SK-N-SH treated with all-trans-retinoic acid at 6 μM for 48 hours (cell line): Measurements from ENCODE around the gene ESYT2.

ENCODE experiments used
- ATAC-seq: fragments of 200-7000 bp; cut with Tn5 transposase; 3 replicates; pipeline ENCODE4 v1.9.1; 2020; ENCODE audit warnings: mild to moderate bottlenecking, moderate library complexity
- ARNTL ChIP-seq: fragments of 450-650 bp; formaldehyde crosslinking; IDR thresholded peaks from 2 replicates; pipeline ENCODE4 v1.5.0; 2020; ENCODE audit warnings: low read depth, mild to moderate bottlenecking, moderate library complexity, borderline replicate concordance
- BACH2 ChIP-seq: fragments of 250-450 bp; sonication (Bioruptor Pico); IDR thresholded peaks from 2 replicates; pipeline ENCODE4 v1.9.0; 2021; ENCODE audit warnings: mild to moderate bottlenecking, borderline replicate concordance
- CSDC2 ChIP-seq: fragments of 250-450 bp; sonication (Bioruptor Pico); IDR thresholded peaks from 2 replicates; pipeline ENCODE4 v1.5.0; 2020; ENCODE audit warnings: mild to moderate bottlenecking, moderate library complexity
- ESRRG ChIP-seq: fragments of 250-450 bp; sonication (Bioruptor Pico); IDR thresholded peaks from 2 replicates; pipeline ENCODE4 v1.6.1; 2021; ENCODE audit warnings: mild to moderate bottlenecking
- GLIS3 ChIP-seq: fragments of 250-450 bp; sonication (Bioruptor Pico); IDR thresholded peaks from 2 replicates; pipeline ENCODE4 v1.5.0; 2020; ENCODE audit warnings: mild to moderate bottlenecking, moderate library complexity
- ISL1 ChIP-seq: fragments of 250-450 bp; sonication (Bioruptor Pico); IDR thresholded peaks from 2 replicates; pipeline ENCODE4 v2.1.2; 2022; ENCODE audit warnings: mild to moderate bottlenecking, moderate library complexity
- OSR1 ChIP-seq: fragments of 250-450 bp; sonication (Bioruptor Pico); IDR thresholded peaks from 2 replicates; pipeline ENCODE4 v1.8.0; 2022; ENCODE audit warnings: moderate library complexity, mild to moderate bottlenecking, inconsistent platforms
- RARB ChIP-seq: fragments of 250-450 bp; sonication (Bioruptor Pico); IDR thresholded peaks from 2 replicates; pipeline ENCODE4 v1.8.0; 2021; ENCODE audit warnings: mild to moderate bottlenecking, moderate library complexity
- SNAI2 ChIP-seq: fragments of 250-450 bp; sonication (Bioruptor Pico); IDR thresholded peaks from 2 replicates; pipeline ENCODE4 v1.5.0; 2020; ENCODE audit warnings: mild to moderate bottlenecking, moderate library complexity
- TCF4 ChIP-seq: fragments of 250-450 bp; sonication (Bioruptor Pico); IDR thresholded peaks from 2 replicates; pipeline ENCODE4 v1.8.0; 2021; ENCODE audit warnings: mild to moderate bottlenecking, moderate library complexity, borderline replicate concordance
- TOX ChIP-seq: fragments of 250-450 bp; sonication (Bioruptor Pico); IDR thresholded peaks from 2 replicates; pipeline ENCODE4 v1.8.0; 2021; ENCODE audit warnings: mild to moderate bottlenecking, moderate library complexity, borderline replicate concordance
- ZFP30 ChIP-seq: fragments of 450-650 bp; formaldehyde crosslinking; IDR thresholded peaks from 2 replicates; pipeline ENCODE4 v1.5.0; 2022; ENCODE audit warnings: mild to moderate bottlenecking, moderate library complexity
- ZNF565 ChIP-seq: fragments of 450-650 bp; formaldehyde crosslinking; conservative IDR thresholded peaks from 2 replicates; pipeline ENCODE4 v1.5.0; 2020; ENCODE audit warnings: low read depth, mild to moderate bottlenecking, moderate library complexity
- ZNF70 ChIP-seq: fragments of 450-650 bp; formaldehyde crosslinking; IDR thresholded peaks from 2 replicates; pipeline ENCODE4 v1.5.0; 2020; ENCODE audit warnings: mild to moderate bottlenecking, moderate library complexity
- ZNF8 ChIP-seq: fragments of 450-650 bp; formaldehyde crosslinking; IDR thresholded peaks from 2 replicates; pipeline ENCODE4 v1.5.0; 2020; ENCODE audit warnings: mild to moderate bottlenecking, moderate library complexity
- TF ChIP-seq, protein P1 (sequence below): fragments of 250-450 bp; sonication (Bioruptor Pico); IDR thresholded peaks from 2 replicates; pipeline ENCODE4 v1.5.0; 2020; ENCODE audit warnings: mild to moderate bottlenecking, moderate library complexity
- TF ChIP-seq, protein P2 (sequence below): fragments of 250-450 bp; sonication (Bioruptor Pico); IDR thresholded peaks from 2 replicates; pipeline ENCODE4 v1.8.0; 2021; ENCODE audit warnings: low read depth, mild to moderate bottlenecking, moderate library complexity, borderline replicate concordance
- TF ChIP-seq, protein P3 (sequence below): fragments of 250-450 bp; sonication (Bioruptor Pico); IDR thresholded peaks from 2 replicates; pipeline ENCODE4 v1.5.1; 2020; ENCODE audit warnings: low read depth, mild to moderate bottlenecking, moderate library complexity
- TF ChIP-seq, protein P4 (sequence below): fragments of 250-450 bp; sonication (Bioruptor Pico); IDR thresholded peaks from 2 replicates; pipeline ENCODE4 v1.8.0; 2020; ENCODE audit warnings: mild to moderate bottlenecking, moderate library complexity, borderline replicate concordance

The ESYT2 gene

DNA sequence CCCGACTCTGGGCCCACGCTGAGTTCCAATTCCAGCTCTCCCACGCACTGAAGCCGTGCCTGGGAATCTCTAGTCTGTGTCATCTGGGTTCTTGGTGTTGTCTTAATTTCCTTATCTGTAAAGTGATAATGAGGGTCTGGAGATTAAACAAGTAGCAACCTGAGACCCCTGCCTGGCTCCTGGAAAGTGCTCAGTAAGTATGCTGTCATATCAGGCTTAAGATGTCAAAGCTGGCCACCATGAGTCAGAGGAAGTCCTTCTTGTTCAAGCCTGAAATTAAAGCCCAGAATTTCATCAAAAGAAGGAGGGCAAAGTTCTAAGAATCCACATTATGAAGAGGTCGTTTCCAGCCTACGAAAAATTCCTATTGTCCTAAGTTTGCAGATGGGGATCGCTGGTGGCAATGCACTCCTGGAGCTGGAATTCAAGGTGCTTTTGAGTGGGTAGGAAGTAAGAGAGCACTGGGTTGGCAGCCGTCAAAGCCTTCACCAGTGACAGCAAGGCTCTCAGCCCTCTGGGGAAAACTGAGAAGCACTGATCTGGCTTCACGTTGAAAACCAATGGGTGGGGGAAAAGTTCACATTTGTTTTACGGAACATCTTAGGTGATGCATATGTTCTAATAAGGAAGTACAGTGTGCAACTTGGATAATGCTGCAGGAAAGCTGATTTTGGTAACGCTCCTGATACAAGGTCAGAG lies 74.4 kb downstream of the ESYT2 start:
- TF ChIP-seq, protein P1, sequence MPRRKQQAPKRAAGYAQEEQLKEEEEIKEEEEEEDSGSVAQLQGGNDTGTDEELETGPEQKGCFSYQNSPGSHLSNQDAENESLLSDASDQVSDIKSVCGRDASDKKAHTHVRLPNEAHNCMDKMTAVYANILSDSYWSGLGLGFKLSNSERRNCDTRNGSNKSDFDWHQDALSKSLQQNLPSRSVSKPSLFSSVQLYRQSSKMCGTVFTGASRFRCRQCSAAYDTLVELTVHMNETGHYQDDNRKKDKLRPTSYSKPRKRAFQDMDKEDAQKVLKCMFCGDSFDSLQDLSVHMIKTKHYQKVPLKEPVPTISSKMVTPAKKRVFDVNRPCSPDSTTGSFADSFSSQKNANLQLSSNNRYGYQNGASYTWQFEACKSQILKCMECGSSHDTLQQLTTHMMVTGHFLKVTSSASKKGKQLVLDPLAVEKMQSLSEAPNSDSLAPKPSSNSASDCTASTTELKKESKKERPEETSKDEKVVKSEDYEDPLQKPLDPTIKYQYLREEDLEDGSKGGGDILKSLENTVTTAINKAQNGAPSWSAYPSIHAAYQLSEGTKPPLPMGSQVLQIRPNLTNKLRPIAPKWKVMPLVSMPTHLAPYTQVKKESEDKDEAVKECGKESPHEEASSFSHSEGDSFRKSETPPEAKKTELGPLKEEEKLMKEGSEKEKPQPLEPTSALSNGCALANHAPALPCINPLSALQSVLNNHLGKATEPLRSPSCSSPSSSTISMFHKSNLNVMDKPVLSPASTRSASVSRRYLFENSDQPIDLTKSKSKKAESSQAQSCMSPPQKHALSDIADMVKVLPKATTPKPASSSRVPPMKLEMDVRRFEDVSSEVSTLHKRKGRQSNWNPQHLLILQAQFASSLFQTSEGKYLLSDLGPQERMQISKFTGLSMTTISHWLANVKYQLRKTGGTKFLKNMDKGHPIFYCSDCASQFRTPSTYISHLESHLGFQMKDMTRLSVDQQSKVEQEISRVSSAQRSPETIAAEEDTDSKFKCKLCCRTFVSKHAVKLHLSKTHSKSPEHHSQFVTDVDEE (CRISPR knock-in tag) = no peak
- TF ChIP-seq OSR1 (no peak), TOX (no peak), ARNTL (CRISPR knock-in tag) (no peak), CSDC2 (no peak), ZFP30 (CRISPR knock-in tag) (no peak), ISL1 (no peak), RARB (CRISPR knock-in tag) (no peak), ESRRG (CRISPR knock-in tag) (no peak), ZNF8 (CRISPR knock-in tag) (no peak), GLIS3 (CRISPR knock-in tag) (no peak), ZNF565 (CRISPR knock-in tag) (no peak), BACH2 (CRISPR knock-in tag) (no peak)
- TF ChIP-seq, protein P2, sequence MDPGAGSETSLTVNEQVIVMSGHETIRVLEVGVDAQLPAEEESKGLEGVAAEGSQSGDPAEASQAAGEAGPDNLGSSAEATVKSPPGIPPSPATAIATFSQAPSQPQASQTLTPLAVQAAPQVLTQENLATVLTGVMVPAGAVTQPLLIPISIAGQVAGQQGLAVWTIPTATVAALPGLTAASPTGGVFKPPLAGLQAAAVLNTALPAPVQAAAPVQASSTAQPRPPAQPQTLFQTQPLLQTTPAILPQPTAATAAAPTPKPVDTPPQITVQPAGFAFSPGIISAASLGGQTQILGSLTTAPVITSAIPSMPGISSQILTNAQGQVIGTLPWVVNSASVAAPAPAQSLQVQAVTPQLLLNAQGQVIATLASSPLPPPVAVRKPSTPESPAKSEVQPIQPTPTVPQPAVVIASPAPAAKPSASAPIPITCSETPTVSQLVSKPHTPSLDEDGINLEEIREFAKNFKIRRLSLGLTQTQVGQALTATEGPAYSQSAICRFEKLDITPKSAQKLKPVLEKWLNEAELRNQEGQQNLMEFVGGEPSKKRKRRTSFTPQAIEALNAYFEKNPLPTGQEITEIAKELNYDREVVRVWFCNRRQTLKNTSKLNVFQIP (CRISPR knock-in tag) = no peak
- TF ChIP-seq, protein P3, sequence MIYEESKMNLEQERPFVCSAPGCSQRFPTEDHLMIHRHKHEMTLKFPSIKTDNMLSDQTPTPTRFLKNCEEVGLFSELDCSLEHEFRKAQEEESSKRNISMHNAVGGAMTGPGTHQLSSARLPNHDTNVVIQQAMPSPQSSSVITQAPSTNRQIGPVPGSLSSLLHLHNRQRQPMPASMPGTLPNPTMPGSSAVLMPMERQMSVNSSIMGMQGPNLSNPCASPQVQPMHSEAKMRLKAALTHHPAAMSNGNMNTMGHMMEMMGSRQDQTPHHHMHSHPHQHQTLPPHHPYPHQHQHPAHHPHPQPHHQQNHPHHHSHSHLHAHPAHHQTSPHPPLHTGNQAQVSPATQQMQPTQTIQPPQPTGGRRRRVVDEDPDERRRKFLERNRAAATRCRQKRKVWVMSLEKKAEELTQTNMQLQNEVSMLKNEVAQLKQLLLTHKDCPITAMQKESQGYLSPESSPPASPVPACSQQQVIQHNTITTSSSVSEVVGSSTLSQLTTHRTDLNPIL (CRISPR knock-in tag) = no peak
- no peak for ATAC-seq

DNA sequence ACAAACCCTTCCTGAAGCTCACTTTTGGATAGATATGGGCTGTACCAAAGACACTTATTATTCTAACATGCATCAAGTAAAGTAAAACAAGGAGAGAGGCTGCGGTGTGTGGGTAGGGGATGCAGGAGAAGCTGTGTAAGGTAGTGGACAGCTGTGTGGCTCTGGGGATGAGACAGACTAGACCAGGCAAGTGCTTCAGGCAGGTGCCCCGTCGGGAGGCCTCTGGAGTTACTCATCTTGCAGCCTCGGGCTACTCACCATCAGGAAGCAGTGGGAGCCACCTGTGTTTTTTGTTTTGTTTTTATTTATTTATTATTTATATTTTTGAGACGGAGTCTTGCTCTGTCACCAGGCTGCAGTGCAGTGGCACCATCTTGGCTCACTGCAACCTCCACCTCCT lies 75.4 kb downstream of the ESYT2 start:
- no peak for ATAC-seq
- TF ChIP-seq TCF4 (CRISPR knock-in tag) (no peak), OSR1 (no peak), SNAI2 (CRISPR knock-in tag) (no peak), ZNF70 (CRISPR knock-in tag) (no peak), ZFP30 (CRISPR knock-in tag) (no peak)
- TF ChIP-seq, protein P2 (CRISPR knock-in tag) = no peak
- TF ChIP-seq, protein P4, sequence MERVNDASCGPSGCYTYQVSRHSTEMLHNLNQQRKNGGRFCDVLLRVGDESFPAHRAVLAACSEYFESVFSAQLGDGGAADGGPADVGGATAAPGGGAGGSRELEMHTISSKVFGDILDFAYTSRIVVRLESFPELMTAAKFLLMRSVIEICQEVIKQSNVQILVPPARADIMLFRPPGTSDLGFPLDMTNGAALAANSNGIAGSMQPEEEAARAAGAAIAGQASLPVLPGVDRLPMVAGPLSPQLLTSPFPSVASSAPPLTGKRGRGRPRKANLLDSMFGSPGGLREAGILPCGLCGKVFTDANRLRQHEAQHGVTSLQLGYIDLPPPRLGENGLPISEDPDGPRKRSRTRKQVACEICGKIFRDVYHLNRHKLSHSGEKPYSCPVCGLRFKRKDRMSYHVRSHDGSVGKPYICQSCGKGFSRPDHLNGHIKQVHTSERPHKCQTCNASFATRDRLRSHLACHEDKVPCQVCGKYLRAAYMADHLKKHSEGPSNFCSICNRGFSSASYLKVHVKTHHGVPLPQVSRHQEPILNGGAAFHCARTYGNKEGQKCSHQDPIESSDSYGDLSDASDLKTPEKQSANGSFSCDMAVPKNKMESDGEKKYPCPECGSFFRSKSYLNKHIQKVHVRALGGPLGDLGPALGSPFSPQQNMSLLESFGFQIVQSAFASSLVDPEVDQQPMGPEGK (CRISPR knock-in tag) = no peak
- TF ChIP-seq, protein P1 (CRISPR knock-in tag) = no peak
